SK-N-SH treated with all-trans-retinoic acid at 6 μM for 48 hours (cell line): ENCODE measurements around the gene NXPE1.

Experiments used
- ATAC-seq: fragments of 200-7000 bp; cut with Tn5 transposase; 3 replicates; pipeline ENCODE4 v1.9.1; 2020; ENCODE audit warnings: mild to moderate bottlenecking, moderate library complexity
- ARNTL ChIP-seq: fragments of 450-650 bp; formaldehyde crosslinking; IDR thresholded peaks from 2 replicates; pipeline ENCODE4 v1.5.0; 2020; ENCODE audit warnings: low read depth, mild to moderate bottlenecking, moderate library complexity, borderline replicate concordance
- BACH2 ChIP-seq: fragments of 250-450 bp; sonication (Bioruptor Pico); IDR thresholded peaks from 2 replicates; pipeline ENCODE4 v1.9.0; 2021; ENCODE audit warnings: mild to moderate bottlenecking, borderline replicate concordance
- CSDC2 ChIP-seq: fragments of 250-450 bp; sonication (Bioruptor Pico); IDR thresholded peaks from 2 replicates; pipeline ENCODE4 v1.5.0; 2020; ENCODE audit warnings: mild to moderate bottlenecking, moderate library complexity
- ESRRG ChIP-seq: fragments of 250-450 bp; sonication (Bioruptor Pico); IDR thresholded peaks from 2 replicates; pipeline ENCODE4 v1.6.1; 2021; ENCODE audit warnings: mild to moderate bottlenecking
- GLIS3 ChIP-seq: fragments of 250-450 bp; sonication (Bioruptor Pico); IDR thresholded peaks from 2 replicates; pipeline ENCODE4 v1.5.0; 2020; ENCODE audit warnings: mild to moderate bottlenecking, moderate library complexity
- OSR1 ChIP-seq: fragments of 250-450 bp; sonication (Bioruptor Pico); IDR thresholded peaks from 2 replicates; pipeline ENCODE4 v1.8.0; 2022; ENCODE audit warnings: moderate library complexity, mild to moderate bottlenecking, inconsistent platforms
- RARB ChIP-seq: fragments of 250-450 bp; sonication (Bioruptor Pico); IDR thresholded peaks from 2 replicates; pipeline ENCODE4 v1.8.0; 2021; ENCODE audit warnings: mild to moderate bottlenecking, moderate library complexity
- SNAI2 ChIP-seq: fragments of 250-450 bp; sonication (Bioruptor Pico); IDR thresholded peaks from 2 replicates; pipeline ENCODE4 v1.5.0; 2020; ENCODE audit warnings: mild to moderate bottlenecking, moderate library complexity
- TCF4 ChIP-seq: fragments of 250-450 bp; sonication (Bioruptor Pico); IDR thresholded peaks from 2 replicates; pipeline ENCODE4 v1.8.0; 2021; ENCODE audit warnings: mild to moderate bottlenecking, moderate library complexity, borderline replicate concordance
- TOX ChIP-seq: fragments of 250-450 bp; sonication (Bioruptor Pico); IDR thresholded peaks from 2 replicates; pipeline ENCODE4 v1.8.0; 2021; ENCODE audit warnings: mild to moderate bottlenecking, moderate library complexity, borderline replicate concordance
- ZC3H10 ChIP-seq: fragments of 250-450 bp; sonication (Bioruptor Pico); IDR thresholded peaks from 2 replicates; pipeline ENCODE4 v1.5.1; 2021; ENCODE audit warnings: mild to moderate bottlenecking, moderate library complexity
- ZFP3 ChIP-seq: fragments of 250-450 bp; sonication (Bioruptor Pico); IDR thresholded peaks from 2 replicates; pipeline ENCODE4 v1.5.0; 2020; ENCODE audit warnings: mild to moderate bottlenecking, moderate library complexity
- ZFP30 ChIP-seq: fragments of 450-650 bp; formaldehyde crosslinking; IDR thresholded peaks from 2 replicates; pipeline ENCODE4 v1.5.0; 2022; ENCODE audit warnings: mild to moderate bottlenecking, moderate library complexity
- ZNF565 ChIP-seq: fragments of 450-650 bp; formaldehyde crosslinking; conservative IDR thresholded peaks from 2 replicates; pipeline ENCODE4 v1.5.0; 2020; ENCODE audit warnings: low read depth, mild to moderate bottlenecking, moderate library complexity
- ZNF8 ChIP-seq: fragments of 450-650 bp; formaldehyde crosslinking; IDR thresholded peaks from 2 replicates; pipeline ENCODE4 v1.5.0; 2020; ENCODE audit warnings: mild to moderate bottlenecking, moderate library complexity
- TF ChIP-seq, protein P1 (sequence below): fragments of 250-450 bp; sonication (Bioruptor Pico); IDR thresholded peaks from 2 replicates; pipeline ENCODE4 v1.5.1; 2021; ENCODE audit warnings: mild to moderate bottlenecking, moderate library complexity
- TF ChIP-seq, protein P2 (sequence below): fragments of 250-450 bp; sonication (Bioruptor Pico); IDR thresholded peaks from 2 replicates; pipeline ENCODE4 v1.5.0; 2020; ENCODE audit warnings: mild to moderate bottlenecking, moderate library complexity
- TF ChIP-seq, protein P3 (sequence below): fragments of 250-450 bp; sonication (Bioruptor Pico); IDR thresholded peaks from 2 replicates; pipeline ENCODE4 v1.8.0; 2021; ENCODE audit warnings: low read depth, mild to moderate bottlenecking, moderate library complexity, borderline replicate concordance
- TF ChIP-seq, protein P4 (sequence below): fragments of 250-450 bp; sonication (Bioruptor Pico); IDR thresholded peaks from 2 replicates; pipeline ENCODE4 v1.5.1; 2020; ENCODE audit warnings: low read depth, mild to moderate bottlenecking, moderate library complexity

NXPE1 gene

DNA sequence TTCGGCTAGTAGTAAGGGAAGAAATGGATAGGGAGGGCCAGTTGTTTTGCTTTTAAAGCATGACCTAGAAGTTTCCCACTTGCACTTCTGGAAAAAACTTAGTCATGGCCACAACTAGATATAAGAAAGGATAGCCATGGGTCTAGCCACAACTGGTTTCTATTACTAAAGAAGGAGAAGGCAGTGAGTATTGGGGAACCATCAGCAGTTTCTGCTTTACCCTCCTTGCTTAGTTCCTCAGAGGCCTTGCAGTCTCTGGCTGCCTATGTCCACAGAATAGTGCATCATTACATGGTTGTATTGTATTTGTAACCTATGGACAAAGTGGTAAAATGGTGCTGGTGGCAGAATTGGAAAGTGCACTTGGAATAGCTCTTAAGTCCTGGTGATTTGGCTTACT lies 35.6 kb downstream of the NXPE1 start:
- TF ChIP-seq, protein P1, sequence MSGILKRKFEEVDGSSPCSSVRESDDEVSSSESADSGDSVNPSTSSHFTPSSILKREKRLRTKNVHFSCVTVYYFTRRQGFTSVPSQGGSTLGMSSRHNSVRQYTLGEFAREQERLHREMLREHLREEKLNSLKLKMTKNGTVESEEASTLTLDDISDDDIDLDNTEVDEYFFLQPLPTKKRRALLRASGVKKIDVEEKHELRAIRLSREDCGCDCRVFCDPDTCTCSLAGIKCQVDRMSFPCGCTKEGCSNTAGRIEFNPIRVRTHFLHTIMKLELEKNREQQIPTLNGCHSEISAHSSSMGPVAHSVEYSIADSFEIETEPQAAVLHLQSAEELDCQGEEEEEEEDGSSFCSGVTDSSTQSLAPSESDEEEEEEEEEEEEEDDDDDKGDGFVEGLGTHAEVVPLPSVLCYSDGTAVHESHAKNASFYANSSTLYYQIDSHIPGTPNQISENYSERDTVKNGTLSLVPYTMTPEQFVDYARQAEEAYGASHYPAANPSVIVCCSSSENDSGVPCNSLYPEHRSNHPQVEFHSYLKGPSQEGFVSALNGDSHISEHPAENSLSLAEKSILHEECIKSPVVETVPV (CRISPR knock-in tag), result no peak
- no peak for TF ChIP-seq ESRRG (CRISPR knock-in tag)
- TF ChIP-seq TCF4, result no peak
- TF ChIP-seq, protein P2, sequence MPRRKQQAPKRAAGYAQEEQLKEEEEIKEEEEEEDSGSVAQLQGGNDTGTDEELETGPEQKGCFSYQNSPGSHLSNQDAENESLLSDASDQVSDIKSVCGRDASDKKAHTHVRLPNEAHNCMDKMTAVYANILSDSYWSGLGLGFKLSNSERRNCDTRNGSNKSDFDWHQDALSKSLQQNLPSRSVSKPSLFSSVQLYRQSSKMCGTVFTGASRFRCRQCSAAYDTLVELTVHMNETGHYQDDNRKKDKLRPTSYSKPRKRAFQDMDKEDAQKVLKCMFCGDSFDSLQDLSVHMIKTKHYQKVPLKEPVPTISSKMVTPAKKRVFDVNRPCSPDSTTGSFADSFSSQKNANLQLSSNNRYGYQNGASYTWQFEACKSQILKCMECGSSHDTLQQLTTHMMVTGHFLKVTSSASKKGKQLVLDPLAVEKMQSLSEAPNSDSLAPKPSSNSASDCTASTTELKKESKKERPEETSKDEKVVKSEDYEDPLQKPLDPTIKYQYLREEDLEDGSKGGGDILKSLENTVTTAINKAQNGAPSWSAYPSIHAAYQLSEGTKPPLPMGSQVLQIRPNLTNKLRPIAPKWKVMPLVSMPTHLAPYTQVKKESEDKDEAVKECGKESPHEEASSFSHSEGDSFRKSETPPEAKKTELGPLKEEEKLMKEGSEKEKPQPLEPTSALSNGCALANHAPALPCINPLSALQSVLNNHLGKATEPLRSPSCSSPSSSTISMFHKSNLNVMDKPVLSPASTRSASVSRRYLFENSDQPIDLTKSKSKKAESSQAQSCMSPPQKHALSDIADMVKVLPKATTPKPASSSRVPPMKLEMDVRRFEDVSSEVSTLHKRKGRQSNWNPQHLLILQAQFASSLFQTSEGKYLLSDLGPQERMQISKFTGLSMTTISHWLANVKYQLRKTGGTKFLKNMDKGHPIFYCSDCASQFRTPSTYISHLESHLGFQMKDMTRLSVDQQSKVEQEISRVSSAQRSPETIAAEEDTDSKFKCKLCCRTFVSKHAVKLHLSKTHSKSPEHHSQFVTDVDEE, result no peak
- no peak for TF ChIP-seq ZNF8
- TF ChIP-seq GLIS3 (CRISPR knock-in tag), result no peak
- TF ChIP-seq BACH2 (CRISPR knock-in tag), result no peak
- no peak for TF ChIP-seq ZFP30 (CRISPR knock-in tag)
- no peak for TF ChIP-seq ZC3H10
- no peak for TF ChIP-seq ARNTL (CRISPR knock-in tag)
- TF ChIP-seq, protein P3, sequence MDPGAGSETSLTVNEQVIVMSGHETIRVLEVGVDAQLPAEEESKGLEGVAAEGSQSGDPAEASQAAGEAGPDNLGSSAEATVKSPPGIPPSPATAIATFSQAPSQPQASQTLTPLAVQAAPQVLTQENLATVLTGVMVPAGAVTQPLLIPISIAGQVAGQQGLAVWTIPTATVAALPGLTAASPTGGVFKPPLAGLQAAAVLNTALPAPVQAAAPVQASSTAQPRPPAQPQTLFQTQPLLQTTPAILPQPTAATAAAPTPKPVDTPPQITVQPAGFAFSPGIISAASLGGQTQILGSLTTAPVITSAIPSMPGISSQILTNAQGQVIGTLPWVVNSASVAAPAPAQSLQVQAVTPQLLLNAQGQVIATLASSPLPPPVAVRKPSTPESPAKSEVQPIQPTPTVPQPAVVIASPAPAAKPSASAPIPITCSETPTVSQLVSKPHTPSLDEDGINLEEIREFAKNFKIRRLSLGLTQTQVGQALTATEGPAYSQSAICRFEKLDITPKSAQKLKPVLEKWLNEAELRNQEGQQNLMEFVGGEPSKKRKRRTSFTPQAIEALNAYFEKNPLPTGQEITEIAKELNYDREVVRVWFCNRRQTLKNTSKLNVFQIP, result no peak
- no peak for TF ChIP-seq SNAI2 (CRISPR knock-in tag)
- TF ChIP-seq OSR1, result no peak
- no peak for ATAC-seq

DNA sequence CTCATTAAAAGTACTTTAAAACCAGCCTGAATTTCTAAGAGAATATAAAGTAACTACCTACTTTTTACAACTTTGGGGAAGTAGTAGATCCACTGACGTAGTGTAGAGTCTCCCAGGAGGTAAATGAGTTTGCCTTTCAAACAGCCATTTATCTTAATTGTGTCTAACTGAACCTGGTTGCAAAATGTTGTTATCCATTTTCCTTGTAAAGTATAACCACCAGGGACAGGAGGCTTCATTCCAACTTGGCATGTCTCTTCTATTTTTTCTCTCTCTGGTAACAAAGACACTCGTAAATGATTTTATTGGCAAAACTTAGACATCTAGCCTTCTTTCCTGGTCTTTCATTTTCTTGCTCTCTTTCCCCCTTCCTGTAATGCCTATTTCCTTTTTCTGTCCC lies 36.9 kb downstream of the NXPE1 start:
- TF ChIP-seq GLIS3 (CRISPR knock-in tag), result no peak
- TF ChIP-seq, protein P1 (CRISPR knock-in tag), result no peak

DNA sequence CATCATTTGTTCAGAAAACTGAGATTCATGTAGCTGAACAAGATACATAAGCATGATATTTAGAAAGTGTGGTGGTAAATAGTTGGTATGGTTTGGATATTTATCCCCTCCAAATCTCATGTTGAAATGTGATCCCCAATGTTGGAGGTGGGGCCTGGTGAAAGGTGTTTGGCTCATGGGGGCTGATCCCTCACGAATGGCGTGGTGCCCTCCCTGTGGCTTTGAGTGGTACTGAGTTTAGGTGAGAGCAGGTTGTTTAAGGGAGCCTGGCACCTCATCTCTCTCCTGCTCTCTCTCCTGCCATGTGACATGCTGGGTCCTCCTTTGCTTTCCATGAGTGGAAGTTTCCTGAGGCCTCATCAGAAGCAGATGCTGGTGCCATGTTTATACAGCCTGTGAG lies 48.1 kb downstream of the NXPE1 start:
- ATAC-seq, result no peak
- TF ChIP-seq GLIS3 (CRISPR knock-in tag), result no peak
- TF ChIP-seq, protein P4, sequence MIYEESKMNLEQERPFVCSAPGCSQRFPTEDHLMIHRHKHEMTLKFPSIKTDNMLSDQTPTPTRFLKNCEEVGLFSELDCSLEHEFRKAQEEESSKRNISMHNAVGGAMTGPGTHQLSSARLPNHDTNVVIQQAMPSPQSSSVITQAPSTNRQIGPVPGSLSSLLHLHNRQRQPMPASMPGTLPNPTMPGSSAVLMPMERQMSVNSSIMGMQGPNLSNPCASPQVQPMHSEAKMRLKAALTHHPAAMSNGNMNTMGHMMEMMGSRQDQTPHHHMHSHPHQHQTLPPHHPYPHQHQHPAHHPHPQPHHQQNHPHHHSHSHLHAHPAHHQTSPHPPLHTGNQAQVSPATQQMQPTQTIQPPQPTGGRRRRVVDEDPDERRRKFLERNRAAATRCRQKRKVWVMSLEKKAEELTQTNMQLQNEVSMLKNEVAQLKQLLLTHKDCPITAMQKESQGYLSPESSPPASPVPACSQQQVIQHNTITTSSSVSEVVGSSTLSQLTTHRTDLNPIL, result no peak
- TF ChIP-seq TOX, result no peak

More for the DNA sequence above, 36.9 kb downstream of the NXPE1 start:
- no peak for ATAC-seq

DNA sequence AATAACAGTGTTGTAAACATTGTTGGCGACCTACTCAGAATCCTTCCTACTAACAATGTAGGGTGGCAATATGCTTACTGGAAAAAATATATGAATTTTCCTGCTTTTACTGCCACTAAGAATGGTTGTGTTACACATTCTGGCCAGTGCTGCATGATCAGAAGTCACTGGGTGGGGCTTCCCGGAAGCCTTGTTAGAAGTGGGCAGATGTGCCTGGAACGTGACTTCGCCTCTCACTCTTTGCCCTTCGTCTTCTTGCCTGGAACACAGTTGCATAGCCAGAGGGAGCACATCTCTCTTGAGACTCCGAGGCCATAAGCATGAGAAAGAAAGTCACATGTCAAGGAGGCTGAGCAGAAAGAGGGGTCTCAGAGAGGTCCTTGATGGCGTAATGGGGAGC lies 48.6 kb downstream of the NXPE1 start:
- no peak for TF ChIP-seq ZFP3
- no peak for TF ChIP-seq BACH2 (CRISPR knock-in tag)
- TF ChIP-seq ZC3H10, result no peak
- no peak for TF ChIP-seq OSR1
- TF ChIP-seq ZFP30 (CRISPR knock-in tag), result no peak
- TF ChIP-seq GLIS3 (CRISPR knock-in tag), result no peak
- no peak for TF ChIP-seq SNAI2 (CRISPR knock-in tag)
- TF ChIP-seq, all 23 proteins: peak for 0
- ATAC-seq, result no peak

DNA sequence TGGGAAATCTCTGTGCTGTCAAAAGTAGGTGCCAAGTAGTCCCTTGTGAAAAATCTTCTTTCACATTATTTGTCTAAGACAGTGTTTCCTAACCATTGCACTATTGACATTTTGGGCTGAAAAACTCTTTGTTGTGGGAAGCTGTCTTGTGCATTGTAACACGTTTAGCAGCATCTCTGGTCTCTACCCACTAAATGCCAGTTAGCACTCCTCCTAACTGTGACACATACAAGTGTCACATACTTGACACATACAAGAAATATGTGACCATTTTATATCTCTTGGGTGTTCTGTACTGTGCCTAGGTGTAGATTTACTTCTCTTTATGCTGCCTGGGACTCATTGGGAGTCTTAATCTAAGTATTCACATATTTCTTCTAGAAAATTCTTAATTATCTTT lies 57.8 kb downstream of the NXPE1 start:
- ATAC-seq, result no peak
- no peak for TF ChIP-seq ZNF8
- TF ChIP-seq ESRRG (CRISPR knock-in tag), result no peak
- TF ChIP-seq ZNF565 (CRISPR knock-in tag), result no peak
- TF ChIP-seq ZFP30 (CRISPR knock-in tag), result no peak
- TF ChIP-seq CSDC2 (CRISPR knock-in tag), result no peak
- TF ChIP-seq TOX, result no peak
- TF ChIP-seq RARB (CRISPR knock-in tag), result no peak
- TF ChIP-seq, protein P2, result no peak
